H9 (cell line): Measurements from ENCODE around the gene RPS16. TPM values are rescaled to one million over a fixed set of nuclear protein-coding genes. Genes with fewer than 3 reads are reported as not detected.

Source experiments
- DNase-seq: peaks from one replicate; pipeline ENCODE4 v3.0.0-alpha.2; 2017
- H2AFZ ChIP-seq: one replicate; pipeline ENCODE4 v1.6.1; 2013; ENCODE audit warnings: mild to moderate bottlenecking, low read length, control low read depth, moderate library complexity
- H2AK5ac ChIP-seq: 2 replicates; pipeline ENCODE4 v1.6.1; 2013; ENCODE audit warnings: low read length, control low read depth, mixed read lengths; ENCODE audit not compliant: insufficient read length
- H2BK120ac ChIP-seq: one replicate; pipeline ENCODE4 v1.6.1; 2013; ENCODE audit warnings: low read depth, mild to moderate bottlenecking, low read length, control low read depth, inconsistent platforms; ENCODE audit not compliant: poor library complexity, severe bottlenecking
- H2BK12ac ChIP-seq: 2 replicates; pipeline ENCODE4 v1.6.1; 2013; ENCODE audit warnings: low read length, control low read depth, mixed read lengths, low read depth; ENCODE audit not compliant: insufficient read length
- H2BK15ac ChIP-seq: 2 replicates; pipeline ENCODE4 v1.6.1; 2013; ENCODE audit warnings: low read depth, low read length, control low read depth
- H2BK20ac ChIP-seq: one replicate; pipeline ENCODE4 v1.6.1; 2013; ENCODE audit warnings: low read depth, mild to moderate bottlenecking, low read length, control low read depth, inconsistent platforms; ENCODE audit not compliant: poor library complexity, severe bottlenecking
- H2BK5ac ChIP-seq: 2 replicates; pipeline ENCODE4 v1.6.1; 2013; ENCODE audit warnings: low read length, control low read depth, mixed read lengths; ENCODE audit not compliant: insufficient read length
- H3K14ac ChIP-seq: 2 replicates; pipeline ENCODE4 v1.6.1; 2013; ENCODE audit warnings: low read length, control low read depth; ENCODE audit not compliant: insufficient read depth
- H3K18ac ChIP-seq: 2 replicates; pipeline ENCODE4 v1.6.1; 2013; ENCODE audit warnings: low read depth, mild to moderate bottlenecking, mixed read lengths, low read length, control low read depth; ENCODE audit not compliant: insufficient read length
- H3K23ac ChIP-seq: 2 replicates; pipeline ENCODE4 v1.6.1; 2013; ENCODE audit warnings: low read length, control low read depth, mixed read lengths, low read depth; ENCODE audit not compliant: insufficient read length
- H3K23me2 ChIP-seq: 2 replicates; pipeline ENCODE4 v1.6.1; 2013; ENCODE audit warnings: low read depth, mild to moderate bottlenecking, mixed read lengths, low read length, control low read depth; ENCODE audit not compliant: insufficient read length, poor library complexity, severe bottlenecking
- H3K27ac ChIP-seq: 2 replicates; pipeline ENCODE4 v1.5.1; 2013; ENCODE audit warnings: low read length, control low read depth, mixed read lengths, low read depth; ENCODE audit not compliant: insufficient read length
- H3K27me3 ChIP-seq: 2 replicates; pipeline ENCODE4 v1.6.1; 2013; ENCODE audit warnings: low read length, control low read depth, inconsistent platforms; ENCODE audit not compliant: insufficient read depth
- H3K4ac ChIP-seq: 2 replicates; pipeline ENCODE4 v1.6.1; 2013; ENCODE audit warnings: low read depth, mild to moderate bottlenecking, control low read depth, inconsistent platforms, low read length, moderate library complexity
- H3K4me1 ChIP-seq: 2 replicates; pipeline ENCODE4 v1.6.1; 2013; ENCODE audit warnings: low read length, control low read depth, inconsistent platforms; ENCODE audit not compliant: insufficient read depth
- H3K4me2 ChIP-seq: 2 replicates; pipeline ENCODE4 v1.6.1; 2013; ENCODE audit warnings: low read length, control low read depth, mixed read lengths; ENCODE audit not compliant: insufficient read length, insufficient read depth
- H3K56ac ChIP-seq: 2 replicates; pipeline ENCODE4 v1.6.1; 2013; ENCODE audit warnings: low read depth, mild to moderate bottlenecking, mixed read lengths, low read length, control low read depth; ENCODE audit not compliant: insufficient read length
- H3K79me1 ChIP-seq: 2 replicates; pipeline ENCODE4 v1.6.1; 2013; ENCODE audit warnings: low read depth, mild to moderate bottlenecking, moderate library complexity, low read length, control low read depth, inconsistent platforms; ENCODE audit not compliant: insufficient read depth, poor library complexity, severe bottlenecking
- H3K79me2 ChIP-seq: 2 replicates; pipeline ENCODE4 v1.6.1; 2013; ENCODE audit warnings: low read length, control low read depth, inconsistent platforms; ENCODE audit not compliant: insufficient read depth
- H3K9ac ChIP-seq: 2 replicates; pipeline ENCODE4 v1.6.1; 2013; ENCODE audit warnings: low read length, control low read depth, mixed read lengths; ENCODE audit not compliant: insufficient read length; ENCODE audit errors: extremely low read depth
- H3K9me3 ChIP-seq: one replicate; pipeline ENCODE4 v1.6.1; 2013; ENCODE audit warnings: low read depth, low read length, inconsistent platforms; ENCODE audit not compliant: control insufficient read depth
- H3T11ph ChIP-seq: one replicate; pipeline ENCODE4 v1.6.1; 2013; ENCODE audit warnings: mild to moderate bottlenecking, low read length, control low read depth, inconsistent platforms
- H4K20me1 ChIP-seq: one replicate; pipeline ENCODE4 v1.6.1; 2013; ENCODE audit not compliant: control insufficient read depth, insufficient read length, insufficient read depth
- H4K5ac ChIP-seq: 2 replicates; pipeline ENCODE4 v1.6.1; 2013; ENCODE audit warnings: low read depth, mild to moderate bottlenecking, mixed read lengths, low read length, control low read depth; ENCODE audit not compliant: insufficient read length
- H4K8ac ChIP-seq: replicated peaks from 2 replicates; pipeline ENCODE4 v1.6.1; 2013; ENCODE audit warnings: low read length, control low read depth, mixed read lengths, low read depth; ENCODE audit not compliant: insufficient read length
- H4K91ac ChIP-seq: 2 replicates; pipeline ENCODE4 v1.6.1; 2013; ENCODE audit warnings: low read depth, mild to moderate bottlenecking, moderate library complexity, mixed read lengths, low read length, control low read depth; ENCODE audit not compliant: insufficient read length
- H3K27ac Mint-ChIP-seq, 3 experiments: 2 replicates in 2 of 3; 3 replicates in 1 of 3; pipeline ENCODE4 v1.8.0; 2020 to 2021; ENCODE audit warnings: mixed read lengths in 3 of 3, mild to moderate bottlenecking in 1 of 3, moderate library complexity in 1 of 3
- H3K27me3 Mint-ChIP-seq: 2 replicates; pipeline ENCODE4 v1.8.0; 2021; ENCODE audit warnings: low read depth, mild to moderate bottlenecking, moderate library complexity, mixed read lengths
- H3K36me3 Mint-ChIP-seq, 3 experiments: 2 replicates in 2 of 3; 3 replicates in 1 of 3; pipeline ENCODE4 v1.8.0; 2020 to 2021; ENCODE audit warnings: low read depth in 3 of 3, mixed read lengths in 3 of 3; ENCODE audit not compliant: insufficient read depth in 1 of 3
- H3K4me1 Mint-ChIP-seq, 2 experiments: 2 replicates each; pipeline ENCODE4 v1.8.0; 2020; ENCODE audit warnings: mixed read lengths in 2 of 2
- H3K4me3 Mint-ChIP-seq, 2 experiments: 2 replicates in 1 of 2; 3 replicates in 1 of 2; pipeline ENCODE4 v1.8.0; 2020 to 2021; ENCODE audit warnings: mild to moderate bottlenecking in 2 of 2, mixed read lengths in 2 of 2, moderate library complexity in 1 of 2
- H3K9me3 Mint-ChIP-seq, 2 experiments: 2 replicates in 1 of 2; 3 replicates in 1 of 2; pipeline ENCODE4 v1.8.0; 2020; ENCODE audit warnings: mild to moderate bottlenecking in 2 of 2, mixed read lengths in 2 of 2, moderate library complexity in 1 of 2
- WGBS: extraction: QIAGEN DNeasy Blood & Tissue Kit; methylation state at CpG from one replicate; pipeline ENCODE4 v1.1.7; 2013; ENCODE audit warnings: missing lambda C conversion rate, low lambda C conversion rate, mixed read lengths; ENCODE audit not compliant: insufficient read length; ENCODE audit errors: extremely low coverage; 5-methylcytosine and 5-hydroxymethylcytosine counted together
- total RNA-seq: library from RNA; stranded (reverse); gene quantifications from 2 replicates; pipeline ENCODE4 v1.2.1, GENCODE V29; 2021
- TF ChIP-seq, protein P1 (sequence below): fragments of 200-600 bp; sonication (generic); conservative IDR thresholded peaks from 3 replicates; pipeline ENCODE4 v1.8.0; 2021; ENCODE audit warnings: antibody characterized with exemption, mild to moderate bottlenecking

The RPS16 gene
- total RNA-seq, 1 experiment from 2014 or later: 2,711 TPM

- no peak overlapping the region for H4K91ac ChIP-seq
- no peak overlapping the region for H3K9ac ChIP-seq
- Mint-ChIP-seq H3K27me3 (no peaks in the 10 kb centered on the region; the same call in 1 of the 2 replicates), H3K9me3 (no peaks in the 10 kb centered on the region), H3K36me3 (peaks cover 6 to 13% (median 11%) of the 10 kb centered on the region in 3 experiments), H3K27ac (peak overlapping the region; percentile 44 to 95 (median 70); a peak in 5 of 7 replicates), H3K4me1 (peaks cover 43 to 57% of the 10 kb centered on the region in 2 experiments), H3K4me3 (peak overlapping the region; percentile 83 to 92)
- H2BK15ac ChIP-seq: no peak overlapping the region
- H3T11ph ChIP-seq: no peak overlapping the region
- no peaks in the 10 kb centered on the region for H3K79me1 ChIP-seq
- H2AFZ ChIP-seq: no peak overlapping the region
- no peak overlapping the region for H3K27ac ChIP-seq
- no peak overlapping the region for H3K56ac ChIP-seq
- H4K8ac ChIP-seq: no peak overlapping the region
- no peak overlapping the region for H3K23ac ChIP-seq
- peak overlapping the region; percentile 21 for H3K18ac ChIP-seq
- H3K4me2 ChIP-seq: peak overlapping the region; percentile 74
- H3K27me3 ChIP-seq: no peaks in the 10 kb centered on the region
- no peak overlapping the region for H3K14ac ChIP-seq
- peaks cover 27% of the 10 kb centered on the region for H3K23me2 ChIP-seq
- H2BK20ac ChIP-seq: no peak overlapping the region
- H2BK120ac ChIP-seq: no peak overlapping the region
- H3K4me1 ChIP-seq: peaks cover 5% of the 10 kb centered on the region; the same call in 1 of the 2 replicates
- H2BK5ac ChIP-seq: no peak overlapping the region
- no peak overlapping the region for H3K4ac ChIP-seq
- TF ChIP-seq, protein P1, sequence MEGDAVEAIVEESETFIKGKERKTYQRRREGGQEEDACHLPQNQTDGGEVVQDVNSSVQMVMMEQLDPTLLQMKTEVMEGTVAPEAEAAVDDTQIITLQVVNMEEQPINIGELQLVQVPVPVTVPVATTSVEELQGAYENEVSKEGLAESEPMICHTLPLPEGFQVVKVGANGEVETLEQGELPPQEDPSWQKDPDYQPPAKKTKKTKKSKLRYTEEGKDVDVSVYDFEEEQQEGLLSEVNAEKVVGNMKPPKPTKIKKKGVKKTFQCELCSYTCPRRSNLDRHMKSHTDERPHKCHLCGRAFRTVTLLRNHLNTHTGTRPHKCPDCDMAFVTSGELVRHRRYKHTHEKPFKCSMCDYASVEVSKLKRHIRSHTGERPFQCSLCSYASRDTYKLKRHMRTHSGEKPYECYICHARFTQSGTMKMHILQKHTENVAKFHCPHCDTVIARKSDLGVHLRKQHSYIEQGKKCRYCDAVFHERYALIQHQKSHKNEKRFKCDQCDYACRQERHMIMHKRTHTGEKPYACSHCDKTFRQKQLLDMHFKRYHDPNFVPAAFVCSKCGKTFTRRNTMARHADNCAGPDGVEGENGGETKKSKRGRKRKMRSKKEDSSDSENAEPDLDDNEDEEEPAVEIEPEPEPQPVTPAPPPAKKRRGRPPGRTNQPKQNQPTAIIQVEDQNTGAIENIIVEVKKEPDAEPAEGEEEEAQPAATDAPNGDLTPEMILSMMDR: no peak
- no peak overlapping the region for H2BK12ac ChIP-seq
- no CpG with 5 or more reads among the region's 22 CpGs for WGBS
- H2AK5ac ChIP-seq: no peak overlapping the region
- H3K9me3 ChIP-seq: no peaks in the 10 kb centered on the region
- H4K20me1 ChIP-seq: no peaks in the 10 kb centered on the region
- H3K79me2 ChIP-seq: peaks cover 3% of the 10 kb centered on the region; the same call in 1 of the 2 replicates
- DNase-seq: peak; percentile 80
- H4K5ac ChIP-seq: no peak overlapping the region
These were observed 29.6 kb downstream of the RPS16 start for GRCh38 chr19:39405958-39406655.
